Stomach (tissue), 9 donors: Measurements from ENCODE around the gene NKAIN2. TPM values are rescaled to one million over a fixed set of nuclear protein-coding genes. Genes with fewer than 3 reads are reported as not detected.

ENCODE experiments used
- DNase-seq, 2 donors: peaks; one replicate each; pipeline versions ENCODE4 v3.0.0 to v3.0.0-alpha.2; 2013 to 2019
- H3K27ac ChIP-seq, 5 donors: fragments of 200-600 bp in 4 of 5; sonication (generic) in 4 of 5; one replicate each; pipeline ENCODE4 v1.5.1; 2013 to 2019; ENCODE audit warnings: mild to moderate bottlenecking in 1 of 5, moderate library complexity in 1 of 5
- H3K27me3 ChIP-seq, 3 donors: fragments of 200-600 bp; sonication (generic); one replicate each; pipeline ENCODE4 v1.5.1; 2017 to 2019; ENCODE audit warnings: mixed run types in 1 of 3
- H3K36me3 ChIP-seq, 4 donors: fragments of 200-600 bp; sonication (generic); 1 replicate in 3 of 4; 2 replicates in 1 of 4; pipeline ENCODE4 v1.5.1; 2016 to 2019
- H3K4me1 ChIP-seq, 4 donors: fragments of 200-600 bp; sonication (generic); one replicate each; pipeline ENCODE4 v1.5.1; 2016 to 2019
- H3K4me3 ChIP-seq, 4 donors: fragments of 200-600 bp; sonication (generic) in 3 of 4; one replicate each; pipeline ENCODE4 v1.5.1; 2016 to 2019; ENCODE audit warnings: mild to moderate bottlenecking in 1 of 4
- H3K9me3 ChIP-seq, 4 donors: fragments of 200-600 bp; sonication (generic); one replicate each; pipeline ENCODE4 v1.5.1; 2016 to 2019
- EP300 ChIP-seq: sonication (generic); formaldehyde crosslinking; IDR thresholded peaks from one replicate; pipeline ENCODE4 v1.6.1; 2017; ENCODE audit warnings: antibody characterized with exemption
- POLR2A ChIP-seq, 4 donors: fragments of 450-650 bp; IDR thresholded peaks; one replicate each; pipeline ENCODE4 v1.6.1; 2016; ENCODE audit warnings: antibody characterized with exemption in 4 of 4, control low read depth in 2 of 4, mild to moderate bottlenecking in 1 of 4, moderate library complexity in 1 of 4
- POLR2AphosphoS5 ChIP-seq, 3 donors: sonication (generic); formaldehyde crosslinking; IDR thresholded peaks; one replicate each; pipeline ENCODE4 v1.6.1; 2016; ENCODE audit warnings: antibody characterized with exemption in 3 of 3
- WGBS, 5 donors: extraction: QIAGEN DNeasy Blood & Tissue Kit in 3 of 5; methylation state at CpG; one replicate each; pipeline versions ENCODE4 v1.1.5 to v1.1.7; 2013 to 2018; 5-methylcytosine and 5-hydroxymethylcytosine counted together
- intact Hi-C: fragments of 100-400 bp; cut with DNase I; formaldehyde crosslinking; loops from one replicate; pipeline ENCODE4 v1.15.1; 2023; ENCODE audit warnings: low total_unique reads
- polyA plus RNA-seq, 3 donors: library from polyadenylated mRNA; stranded (reverse); fragments of 200-250 nt; gene quantifications; one replicate each; pipeline ENCODE4 v1.2.3, GENCODE V29; 2013
- total RNA-seq, 5 donors: library from RNA; depleted of rRNA; stranded (reverse); fragments of >200 nt; gene quantifications; one replicate each; pipeline versions ENCODE4 v1.1.0 to v1.2.3, GENCODE V29; 2014 to 2016
- TF ChIP-seq, protein P1 (sequence below), 7 experiments: fragments of 450-650 bp in 4 of 7; fragments of 200-600 bp in 3 of 7; sonication (generic) in 3 of 7; IDR thresholded peaks; one replicate each; pipeline ENCODE4 v1.5.1; 2016 to 2019; ENCODE audit warnings: antibody characterized with exemption in 7 of 7, control low read depth in 2 of 7, mild to moderate bottlenecking in 1 of 7
- donor health status: healthy with polysubstance abuse.
- donor health status: Bipolar disorder and iron deficiency.
- donor health status: healthy.

NKAIN2 gene
- total and polyA plus RNA-seq, 8 donors, result 0.13 to 9.6 (median 1.5) TPM; not detected in 5

DNA sequence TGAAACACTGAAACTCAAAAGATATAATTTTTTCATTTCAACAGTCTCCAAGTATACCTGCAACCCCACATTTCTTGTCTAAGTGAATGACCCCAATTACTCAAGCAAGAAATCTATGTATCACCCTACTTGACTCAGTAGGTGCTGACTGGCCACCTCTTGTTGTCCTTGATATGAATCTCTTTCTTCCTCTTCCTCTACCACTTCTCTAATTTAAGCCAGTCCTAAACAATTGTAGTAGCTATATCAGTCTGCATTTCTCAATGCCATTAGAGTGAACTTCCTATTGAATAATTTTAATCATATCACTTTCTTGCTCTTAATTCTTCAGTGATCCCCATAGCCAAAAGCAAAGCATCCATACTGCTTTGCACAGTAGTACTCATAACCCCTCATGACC is 93.2 kb downstream of the NKAIN2 start:
- no peaks in the 10 kb centered on the region for H3K27me3 ChIP-seq
- no peaks in the 10 kb centered on the region for H3K4me1 ChIP-seq
- no peak for TF ChIP-seq POLR2AphosphoS5 (IDR thresholded peaks at IDR 0.05)
- TF ChIP-seq EP300, result no peak
- TF ChIP-seq, protein P1, sequence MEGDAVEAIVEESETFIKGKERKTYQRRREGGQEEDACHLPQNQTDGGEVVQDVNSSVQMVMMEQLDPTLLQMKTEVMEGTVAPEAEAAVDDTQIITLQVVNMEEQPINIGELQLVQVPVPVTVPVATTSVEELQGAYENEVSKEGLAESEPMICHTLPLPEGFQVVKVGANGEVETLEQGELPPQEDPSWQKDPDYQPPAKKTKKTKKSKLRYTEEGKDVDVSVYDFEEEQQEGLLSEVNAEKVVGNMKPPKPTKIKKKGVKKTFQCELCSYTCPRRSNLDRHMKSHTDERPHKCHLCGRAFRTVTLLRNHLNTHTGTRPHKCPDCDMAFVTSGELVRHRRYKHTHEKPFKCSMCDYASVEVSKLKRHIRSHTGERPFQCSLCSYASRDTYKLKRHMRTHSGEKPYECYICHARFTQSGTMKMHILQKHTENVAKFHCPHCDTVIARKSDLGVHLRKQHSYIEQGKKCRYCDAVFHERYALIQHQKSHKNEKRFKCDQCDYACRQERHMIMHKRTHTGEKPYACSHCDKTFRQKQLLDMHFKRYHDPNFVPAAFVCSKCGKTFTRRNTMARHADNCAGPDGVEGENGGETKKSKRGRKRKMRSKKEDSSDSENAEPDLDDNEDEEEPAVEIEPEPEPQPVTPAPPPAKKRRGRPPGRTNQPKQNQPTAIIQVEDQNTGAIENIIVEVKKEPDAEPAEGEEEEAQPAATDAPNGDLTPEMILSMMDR (IDR thresholded peaks at IDR 0.05), result no peak
- no peak for DNase-seq
- H3K36me3 ChIP-seq, result no peaks in the 10 kb centered on the region
- H3K4me3 ChIP-seq, result no peak overlapping the region
- intact Hi-C loops, result no loop called here
- H3K9me3 ChIP-seq, result no peaks in the 10 kb centered on the region
- H3K27ac ChIP-seq, result no peak overlapping the region

DNA sequence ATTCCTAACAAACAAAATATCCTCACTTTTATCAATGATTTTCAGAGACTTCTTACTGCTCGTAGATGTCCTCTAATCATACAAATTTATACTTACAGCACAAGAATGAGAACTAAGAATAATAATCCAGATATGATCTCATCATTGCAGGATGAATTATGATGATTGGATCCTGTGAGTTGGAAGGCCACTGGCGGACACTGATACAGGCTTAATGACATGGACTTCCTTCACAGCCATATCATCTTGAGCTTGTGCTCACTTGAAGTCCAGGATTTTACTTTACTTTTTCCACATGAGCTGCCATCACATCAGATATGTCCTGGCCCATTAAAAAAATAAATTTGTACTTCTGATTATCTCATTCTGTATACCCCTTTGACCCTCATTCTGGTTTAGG is 94.3 kb downstream of the NKAIN2 start:
- H3K36me3 ChIP-seq, result no peaks in the 10 kb centered on the region
- H3K27ac ChIP-seq, result no peak overlapping the region
- 79 to 91% (median 89%) methylated on average over 2 of the region's 2 CpGs for WGBS, 5 donors
- no peaks in the 10 kb centered on the region for H3K4me1 ChIP-seq
- DNase-seq, result no peak
- intact Hi-C loops, result no loop called here
- no peaks in the 10 kb centered on the region for H3K27me3 ChIP-seq
- H3K4me3 ChIP-seq, result no peak overlapping the region
- H3K9me3 ChIP-seq, result no peaks in the 10 kb centered on the region
- TF ChIP-seq POLR2AphosphoS5 (IDR thresholded peaks at IDR 0.05) (no peak), EP300 (no peak), POLR2A (IDR thresholded peaks at IDR 0.05) (no peak)
- TF ChIP-seq, protein P1 (IDR thresholded peaks at IDR 0.05), result no peak

DNA sequence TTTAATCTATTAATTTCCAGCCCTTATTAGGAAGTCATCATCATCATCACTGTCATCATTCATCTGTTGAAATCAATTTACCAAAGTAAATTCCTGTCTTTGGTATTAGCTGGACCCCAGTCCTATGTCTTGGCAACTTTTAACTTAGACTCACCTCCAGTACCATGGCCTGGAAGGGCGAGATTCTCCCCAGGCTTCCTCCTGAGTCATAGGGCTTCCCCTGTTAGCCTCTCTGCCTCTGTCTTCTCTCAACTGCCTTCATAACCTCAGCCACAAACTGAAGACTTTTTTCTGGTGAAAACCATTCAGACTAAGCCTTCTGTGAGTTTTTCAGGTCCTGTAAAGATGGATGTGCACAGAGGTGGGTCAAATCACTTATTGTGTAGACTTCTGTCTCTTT is 95.0 kb downstream of the NKAIN2 start:
- Histone ChIP-seq H3K27me3 (no peaks in the 10 kb centered on the region), H3K27ac (no peak overlapping the region), H3K9me3 (no peaks in the 10 kb centered on the region), H3K36me3 (no peaks in the 10 kb centered on the region), H3K4me1 (no peaks in the 10 kb centered on the region), H3K4me3 (no peak overlapping the region)
- no peak for DNase-seq
- intact Hi-C loops, result no loop called here
- TF ChIP-seq EP300, result no peak
- TF ChIP-seq, protein P1 (IDR thresholded peaks at IDR 0.05), result no peak
- no peak for TF ChIP-seq POLR2AphosphoS5 (IDR thresholded peaks at IDR 0.05)
- no peak for TF ChIP-seq POLR2A (IDR thresholded peaks at IDR 0.05)
- WGBS, 5 donors, result 28 to 69% (median 39%) methylated on average over 1 of the region's 1 CpG

DNA sequence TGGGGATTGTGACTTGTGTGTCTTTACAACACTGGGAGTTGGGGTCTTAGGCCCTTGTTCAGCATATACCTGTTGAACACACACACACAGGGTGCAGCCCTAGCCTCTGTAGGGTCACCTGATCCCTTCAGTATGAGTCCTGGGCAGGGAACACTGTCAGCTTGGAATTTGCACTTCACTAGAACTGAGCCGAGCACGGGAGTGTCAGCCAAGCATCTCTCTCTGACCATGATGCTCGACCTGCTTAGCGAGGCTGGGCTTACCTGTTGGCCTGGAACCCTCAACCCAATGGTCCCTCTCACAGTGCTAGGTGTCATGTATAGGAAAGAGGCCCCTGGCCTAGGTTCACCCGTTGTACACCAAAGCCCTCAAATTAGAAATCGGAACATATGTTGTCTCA is 96.1 kb downstream of the NKAIN2 start:
- WGBS, 5 donors, result 78 to 90% (median 86%) methylated on average over 6 of the region's 6 CpGs
- no peak for TF ChIP-seq EP300
- no peak for TF ChIP-seq POLR2AphosphoS5 (IDR thresholded peaks at IDR 0.05)
- TF ChIP-seq, protein P1 (IDR thresholded peaks at IDR 0.05), result no peak
- no peak for TF ChIP-seq POLR2A (IDR thresholded peaks at IDR 0.05)
- H3K27ac ChIP-seq, result no peak overlapping the region
- no peaks in the 10 kb centered on the region for H3K4me1 ChIP-seq
- intact Hi-C loops, result no loop called here
- no peaks in the 10 kb centered on the region for H3K9me3 ChIP-seq
- no peaks in the 10 kb centered on the region for H3K27me3 ChIP-seq
- no peaks in the 10 kb centered on the region for H3K36me3 ChIP-seq
- no peak overlapping the region for H3K4me3 ChIP-seq
- no peak for DNase-seq

DNA sequence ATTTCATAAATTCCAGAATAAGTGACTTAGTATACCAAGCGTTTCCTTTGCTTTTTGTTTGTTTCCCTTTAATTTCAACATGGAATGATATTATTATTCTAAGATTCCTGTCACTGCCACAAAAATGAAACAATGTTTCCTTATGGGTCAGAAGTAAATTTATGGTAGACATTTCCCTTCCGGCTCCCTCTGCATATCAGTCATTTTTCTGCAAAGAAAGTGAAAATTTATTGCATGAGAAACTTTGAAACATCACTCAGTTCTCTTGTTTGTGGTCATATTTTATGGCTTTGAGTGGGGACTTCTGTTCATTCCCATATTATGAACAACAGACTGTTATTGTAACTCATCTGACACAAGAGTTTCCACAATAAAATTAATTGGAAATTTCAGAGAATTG is 97.8 kb downstream of the NKAIN2 start:
- Histone ChIP-seq H3K36me3 (no peaks in the 10 kb centered on the region), H3K27ac (no peak overlapping the region), H3K4me3 (no peak overlapping the region), H3K27me3 (no peaks in the 10 kb centered on the region), H3K4me1 (no peaks in the 10 kb centered on the region), H3K9me3 (no peaks in the 10 kb centered on the region)
- DNase-seq, result no peak
- TF ChIP-seq POLR2A (IDR thresholded peaks at IDR 0.05) (no peak), POLR2AphosphoS5 (IDR thresholded peaks at IDR 0.05) (no peak), EP300 (no peak)
- TF ChIP-seq, protein P1 (IDR thresholded peaks at IDR 0.05), result no peak
- WGBS, 5 donors, result 49 to 75% (median 66%) methylated on average over 2 of the region's 2 CpGs
- intact Hi-C loops, result no loop called here
